Measurements from ENCODE around the gene HAUS2. TPM values are rescaled to one million over a fixed set of nuclear protein-coding genes. Genes with fewer than 3 reads are reported as not detected.

HAUS2 gene
- total RNA-seq, 1 experiment from 2014 or later, result 29.6 TPM

DNA sequence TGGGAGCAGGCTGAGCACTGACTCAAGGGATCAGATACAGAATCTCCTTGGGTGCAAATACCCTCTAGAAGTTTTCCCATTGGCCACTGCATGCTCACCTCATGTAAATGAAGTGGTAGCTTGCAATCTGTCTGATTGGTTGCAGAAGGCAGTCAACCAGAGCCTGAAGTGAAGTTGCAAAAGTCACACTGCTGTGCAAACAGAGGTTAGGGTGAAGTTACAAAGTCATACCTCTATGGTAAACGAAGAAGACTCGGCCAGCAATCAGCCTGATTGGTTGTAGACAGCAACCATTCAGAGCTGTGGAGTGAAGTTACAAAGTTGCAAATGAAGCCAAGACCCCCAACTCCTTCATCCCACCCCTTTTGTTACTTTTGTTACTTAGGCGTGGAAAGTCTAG lies 53.9 kb downstream of the HAUS2 start:
- no TSS peak for BruUV-seq (replicated peaks)
- no peak for DNase-seq (ENCODE audit: unreplicated experiment)
- Mint-ChIP-seq H3K36me3 (ENCODE audit: insufficient read depth, unreplicated experiment) (no peaks in the 10 kb centered on the region), H3K27ac (ENCODE audit: low read depth, unreplicated experiment) (no peak overlapping the region), H3K9me3 (ENCODE audit: unreplicated experiment) (no peaks in the 10 kb centered on the region), H3K27me3 (ENCODE audit: insufficient read depth, unreplicated experiment) (no peaks in the 10 kb centered on the region), H3K4me1 (ENCODE audit: insufficient read depth, unreplicated experiment) (no peaks in the 10 kb centered on the region), H3K4me3 (ENCODE audit: unreplicated experiment) (no peak overlapping the region)
- TF ChIP-seq, protein P1, sequence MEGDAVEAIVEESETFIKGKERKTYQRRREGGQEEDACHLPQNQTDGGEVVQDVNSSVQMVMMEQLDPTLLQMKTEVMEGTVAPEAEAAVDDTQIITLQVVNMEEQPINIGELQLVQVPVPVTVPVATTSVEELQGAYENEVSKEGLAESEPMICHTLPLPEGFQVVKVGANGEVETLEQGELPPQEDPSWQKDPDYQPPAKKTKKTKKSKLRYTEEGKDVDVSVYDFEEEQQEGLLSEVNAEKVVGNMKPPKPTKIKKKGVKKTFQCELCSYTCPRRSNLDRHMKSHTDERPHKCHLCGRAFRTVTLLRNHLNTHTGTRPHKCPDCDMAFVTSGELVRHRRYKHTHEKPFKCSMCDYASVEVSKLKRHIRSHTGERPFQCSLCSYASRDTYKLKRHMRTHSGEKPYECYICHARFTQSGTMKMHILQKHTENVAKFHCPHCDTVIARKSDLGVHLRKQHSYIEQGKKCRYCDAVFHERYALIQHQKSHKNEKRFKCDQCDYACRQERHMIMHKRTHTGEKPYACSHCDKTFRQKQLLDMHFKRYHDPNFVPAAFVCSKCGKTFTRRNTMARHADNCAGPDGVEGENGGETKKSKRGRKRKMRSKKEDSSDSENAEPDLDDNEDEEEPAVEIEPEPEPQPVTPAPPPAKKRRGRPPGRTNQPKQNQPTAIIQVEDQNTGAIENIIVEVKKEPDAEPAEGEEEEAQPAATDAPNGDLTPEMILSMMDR (IDR thresholded peaks at IDR 0.05; ENCODE audit: unreplicated experiment), result no peak
- ChIA-PET CTCF (no interaction called here), POLR2A (no interaction called here)
- intact Hi-C loops (cut with micrococcal nuclease), result no loop called here

DNA sequence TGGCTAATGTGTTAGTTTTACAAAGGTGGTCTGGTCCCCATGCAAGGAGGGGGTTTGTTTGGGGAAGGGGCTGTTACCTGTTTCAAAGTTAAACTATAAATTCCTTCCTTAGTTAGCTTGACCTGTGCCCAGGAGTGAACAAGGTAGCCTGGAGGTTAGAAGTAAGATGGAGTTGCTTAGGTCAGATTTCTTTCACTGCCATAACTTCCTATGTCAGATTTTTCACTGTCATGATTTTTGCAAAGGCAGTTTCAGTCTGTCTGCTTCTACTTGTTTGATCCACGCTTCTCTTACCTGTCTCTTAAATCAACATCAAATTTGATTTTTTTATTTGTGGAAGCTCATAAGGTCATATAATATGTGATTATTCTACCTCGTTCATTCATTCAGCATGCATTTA lies 55.3 kb downstream of the HAUS2 start:
- intact Hi-C loops (cut with micrococcal nuclease), result no loop called here
- ChIA-PET POLR2A (interaction anchor here (0.6 kb wide), 1 partner anchor 17 kb away, joined by 3 read pairs; no protein-coding TSS in a partner anchor), CTCF (no interaction called here)
- Mint-ChIP-seq H3K27me3 (ENCODE audit: insufficient read depth, unreplicated experiment) (no peaks in the 10 kb centered on the region), H3K27ac (ENCODE audit: low read depth, unreplicated experiment) (no peak overlapping the region), H3K9me3 (ENCODE audit: unreplicated experiment) (no peaks in the 10 kb centered on the region), H3K4me3 (ENCODE audit: unreplicated experiment) (no peak overlapping the region), H3K4me1 (ENCODE audit: insufficient read depth, unreplicated experiment) (no peaks in the 10 kb centered on the region), H3K36me3 (ENCODE audit: insufficient read depth, unreplicated experiment) (no peaks in the 10 kb centered on the region)
- no TSS peak for BruUV-seq (replicated peaks)
- TF ChIP-seq, protein P1 (IDR thresholded peaks at IDR 0.05; ENCODE audit: unreplicated experiment), result no peak
- no peak for DNase-seq (ENCODE audit: unreplicated experiment)

DNA sequence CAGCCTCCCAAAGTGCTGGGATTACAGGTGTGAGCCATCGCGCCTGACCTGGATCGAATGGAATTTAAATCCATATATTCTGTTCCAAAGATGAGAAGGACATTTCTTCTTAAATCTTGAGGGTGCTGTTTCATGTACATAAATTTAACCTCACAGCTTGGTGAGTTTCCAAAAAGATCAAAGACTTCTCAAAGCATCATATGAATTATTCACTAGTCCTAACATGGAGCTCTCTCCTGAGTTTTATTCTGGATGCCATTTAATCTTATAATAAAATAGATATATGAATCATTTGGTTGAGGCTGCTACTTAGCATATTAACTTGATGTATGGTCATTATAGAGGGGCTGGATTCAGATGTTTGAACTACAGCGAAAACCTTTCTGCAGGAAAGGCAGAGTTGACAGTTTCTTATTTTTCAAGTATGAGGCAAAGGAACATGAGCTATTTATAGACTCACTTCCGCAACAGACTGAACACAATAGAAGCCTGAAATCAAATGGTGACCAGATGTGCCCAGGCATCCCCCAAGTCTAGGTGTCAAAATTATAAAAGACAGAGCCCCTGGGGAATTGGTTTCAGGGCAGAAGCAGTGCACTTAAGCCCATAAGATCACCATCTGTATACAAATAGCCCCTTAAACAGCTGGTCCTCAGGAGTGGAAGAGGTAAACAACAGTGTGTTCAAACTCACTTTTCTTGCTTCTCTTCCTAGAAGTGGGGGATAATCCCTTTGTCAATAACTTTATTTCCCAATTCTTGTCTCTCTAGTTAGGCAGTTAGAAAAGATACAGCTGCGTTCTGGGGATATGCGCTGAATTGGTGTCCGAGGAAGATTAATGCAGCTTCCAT lies 56.5 kb downstream of the HAUS2 start:
- Mint-ChIP-seq H3K4me3 (ENCODE audit: unreplicated experiment) (no peak overlapping the region), H3K4me1 (ENCODE audit: insufficient read depth, unreplicated experiment) (no peaks in the 10 kb centered on the region), H3K36me3 (ENCODE audit: insufficient read depth, unreplicated experiment) (no peaks in the 10 kb centered on the region), H3K27me3 (ENCODE audit: insufficient read depth, unreplicated experiment) (no peaks in the 10 kb centered on the region), H3K9me3 (ENCODE audit: unreplicated experiment) (no peaks in the 10 kb centered on the region), H3K27ac (ENCODE audit: low read depth, unreplicated experiment) (no peak overlapping the region)
- ChIA-PET POLR2A (interaction anchor here (0.7 to 1.2 kb wide), 3 partner anchors 9 to 780 kb away, joined by 3 to 6 read pairs (median 3); no protein-coding TSS in a partner anchor), CTCF (no interaction called here)
- no peak for DNase-seq (ENCODE audit: unreplicated experiment)
- intact Hi-C loops (cut with micrococcal nuclease), result no loop called here
- no TSS peak for BruUV-seq (replicated peaks)
- TF ChIP-seq, protein P1 (IDR thresholded peaks at IDR 0.05; ENCODE audit: unreplicated experiment), result no peak

DNA sequence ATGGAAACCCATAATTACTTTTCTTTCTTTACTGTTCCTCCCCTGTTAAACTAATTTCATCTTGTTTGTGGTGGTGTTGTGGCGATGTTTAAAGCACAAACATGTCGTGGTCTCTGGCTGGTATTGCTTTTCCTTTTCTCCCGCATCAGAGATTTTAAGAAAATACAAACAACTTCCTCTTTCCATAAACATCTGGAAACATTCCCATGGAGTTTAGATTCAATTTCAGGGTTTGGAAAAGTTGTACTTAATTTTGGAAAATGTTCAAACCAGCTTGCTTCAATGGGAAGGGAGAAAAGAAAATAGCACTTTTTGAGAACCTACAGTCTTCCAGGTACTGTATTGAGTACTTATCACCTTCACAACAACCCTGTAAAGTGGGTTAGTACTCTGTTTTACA lies 57.2 kb downstream of the HAUS2 start:
- TF ChIP-seq, protein P1 (IDR thresholded peaks at IDR 0.05; ENCODE audit: unreplicated experiment), result no peak
- no peak overlapping the region for H3K4me3 Mint-ChIP-seq (ENCODE audit: unreplicated experiment)
- no peaks in the 10 kb centered on the region for H3K9me3 Mint-ChIP-seq (ENCODE audit: unreplicated experiment)
- BruUV-seq (replicated peaks), result no TSS peak
- intact Hi-C loops (cut with micrococcal nuclease), result no loop called here
- POLR2A ChIA-PET, result interaction anchor here (0.7 to 1.2 kb wide), 3 partner anchors 9 to 779 kb away, joined by 3 to 6 read pairs (median 3); no protein-coding TSS in a partner anchor
- no peaks in the 10 kb centered on the region for H3K27me3 Mint-ChIP-seq (ENCODE audit: insufficient read depth, unreplicated experiment)
- no peaks in the 10 kb centered on the region for H3K4me1 Mint-ChIP-seq (ENCODE audit: insufficient read depth, unreplicated experiment)
- no peak for DNase-seq (ENCODE audit: unreplicated experiment)
- H3K36me3 Mint-ChIP-seq (ENCODE audit: insufficient read depth, unreplicated experiment), result no peaks in the 10 kb centered on the region
- H3K27ac Mint-ChIP-seq (ENCODE audit: low read depth, unreplicated experiment), result no peak overlapping the region
- CTCF ChIA-PET, result no interaction called here
